Erythroblast (primary cell): Measurements from ENCODE around the gene TMEM203.
"Not testable (repeated sequence)": the region's sequence is repeated elsewhere in the genome, so short reads cannot be mapped to it uniquely, and the experiment has no call there.

Experiments
- DNase-seq, 2 experiments: peaks; one replicate each; lab custom pipeline; 2025; lab: John Stamatoyannopoulos, UW
- GATA1 ChIP-seq: IDR thresholded peaks from 2 replicates; pipeline ENCODE4 v1.6.1; 2011; ENCODE audit warnings: low read depth, mild to moderate bottlenecking, control low read depth, low read length, moderate library complexity
- POLR2A ChIP-seq: IDR thresholded peaks from 2 replicates; pipeline ENCODE4 v1.6.1; 2011; ENCODE audit warnings: mild to moderate bottlenecking, low read length

Gene TMEM203

GRCh38 chr9:137245450-137246421 is 40.3 kb upstream of the TMEM203 start:
- DNase-seq, result no peak
- no peak for TF ChIP-seq POLR2A
- TF ChIP-seq GATA1, result no peak

- peak in 1 of 2 experiments; percentile 60 for DNase-seq
- TF ChIP-seq POLR2A, result no peak
Measured at GRCh38 chr9:137244486-137245449, 39.3 kb upstream of the TMEM203 start.

- DNase-seq, result peak; percentile 66 to 68
Measured at GRCh38 chr9:137243626-137244485, 38.4 kb upstream of the TMEM203 start.

GRCh38 chr9:137243266-137243625 is 37.8 kb upstream of the TMEM203 start:
- not testable (repeated sequence) for DNase-seq

More at GRCh38 chr9:137243626-137244485, 38.4 kb upstream of the TMEM203 start:
- peak; percentile 82 for TF ChIP-seq POLR2A
- TF ChIP-seq GATA1, result no peak

GRCh38 chr9:137242269-137243203 is 37.1 kb upstream of the TMEM203 start:
- no peak for TF ChIP-seq GATA1
- TF ChIP-seq POLR2A, result peak; percentile 10
- DNase-seq, result peak; percentile 55 to 69

GRCh38 chr9:137241490-137242268 is 36.2 kb upstream of the TMEM203 start:
- peak; percentile 84 to 91 for DNase-seq

GRCh38 chr9:137240841-137241489 is 35.5 kb upstream of the TMEM203 start, which contains the start of gene TUBB4B:
TSS of gene TUBB4B (plus strand) at chr9:137241287. CDS start at chr9:137241361, 74 bp downstream.
- peak; percentile 100 for DNase-seq
- TF ChIP-seq GATA1 (no peak), POLR2A (peak; percentile 100)

More at GRCh38 chr9:137241490-137242268, 36.2 kb upstream of the TMEM203 start:
- TF ChIP-seq GATA1 (no peak), POLR2A (no peak)

GRCh38 chr9:137240318-137240840 is 34.9 kb upstream of the TMEM203 start:
- DNase-seq, result peak; percentile 90 to 91
- TF ChIP-seq POLR2A, result no peak
- no peak for TF ChIP-seq GATA1

GRCh38 chr9:137239541-137240200 is 34.2 kb upstream of the TMEM203 start:
- not testable (repeated sequence) for DNase-seq
